Measurements from ENCODE around the gene OXGR1. TPM values are rescaled to one million over a fixed set of nuclear protein-coding genes. Genes with fewer than 3 reads are reported as not detected.

Gene OXGR1
- total and polyA plus RNA-seq, 8 donors: 0.18 to 2.3 (median 0.45) TPM; not detected in 2

DNA sequence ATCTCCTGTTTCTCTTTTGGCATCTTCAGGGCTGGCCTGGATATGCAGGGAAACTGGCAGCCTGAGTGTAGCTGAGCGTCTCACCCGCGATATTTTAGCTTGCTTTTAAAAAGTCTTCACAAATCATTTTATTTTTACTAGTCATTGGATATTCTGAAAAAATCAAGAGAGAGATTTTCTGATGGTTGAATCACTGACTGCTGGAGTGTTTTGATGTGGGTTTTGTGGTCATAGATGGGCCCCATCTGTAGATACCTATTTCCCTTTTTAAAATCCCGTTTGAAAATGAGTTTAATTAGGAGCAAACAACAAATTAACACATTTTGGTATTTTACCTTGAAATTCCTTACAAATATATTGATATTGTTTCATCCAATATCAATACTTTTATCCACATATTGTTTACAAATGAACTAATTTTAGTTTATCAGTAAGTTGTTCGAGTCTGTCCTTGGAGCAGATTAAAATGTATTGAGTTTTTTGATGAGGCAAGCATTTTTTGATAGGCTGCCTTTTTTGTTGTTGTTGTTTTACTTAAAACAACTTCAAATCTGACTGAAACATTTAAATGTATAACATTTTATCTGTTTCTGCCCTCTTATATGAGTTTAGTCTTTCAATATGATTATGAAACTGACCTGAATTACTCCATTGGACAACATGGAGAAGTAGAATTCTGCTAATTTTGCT is 21.5 kb upstream of the OXGR1 start:
- intact Hi-C loops (cut with DNase I): no loop called here
- TF ChIP-seq, protein P1, sequence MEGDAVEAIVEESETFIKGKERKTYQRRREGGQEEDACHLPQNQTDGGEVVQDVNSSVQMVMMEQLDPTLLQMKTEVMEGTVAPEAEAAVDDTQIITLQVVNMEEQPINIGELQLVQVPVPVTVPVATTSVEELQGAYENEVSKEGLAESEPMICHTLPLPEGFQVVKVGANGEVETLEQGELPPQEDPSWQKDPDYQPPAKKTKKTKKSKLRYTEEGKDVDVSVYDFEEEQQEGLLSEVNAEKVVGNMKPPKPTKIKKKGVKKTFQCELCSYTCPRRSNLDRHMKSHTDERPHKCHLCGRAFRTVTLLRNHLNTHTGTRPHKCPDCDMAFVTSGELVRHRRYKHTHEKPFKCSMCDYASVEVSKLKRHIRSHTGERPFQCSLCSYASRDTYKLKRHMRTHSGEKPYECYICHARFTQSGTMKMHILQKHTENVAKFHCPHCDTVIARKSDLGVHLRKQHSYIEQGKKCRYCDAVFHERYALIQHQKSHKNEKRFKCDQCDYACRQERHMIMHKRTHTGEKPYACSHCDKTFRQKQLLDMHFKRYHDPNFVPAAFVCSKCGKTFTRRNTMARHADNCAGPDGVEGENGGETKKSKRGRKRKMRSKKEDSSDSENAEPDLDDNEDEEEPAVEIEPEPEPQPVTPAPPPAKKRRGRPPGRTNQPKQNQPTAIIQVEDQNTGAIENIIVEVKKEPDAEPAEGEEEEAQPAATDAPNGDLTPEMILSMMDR (IDR thresholded peaks at IDR 0.05): no peak
- H3K9me3 ChIP-seq: no peaks in the 10 kb centered on the region
- 74 to 78% methylated on average over 5 of the region's 5 CpGs for WGBS, 2 donors
- H3K27ac ChIP-seq: no peak overlapping the region
- H3K4me1 ChIP-seq: no peaks in the 10 kb centered on the region
- H3K36me3 ChIP-seq: no peaks in the 10 kb centered on the region
- H3K4me3 ChIP-seq: no peak overlapping the region
- H3K27me3 ChIP-seq: no peaks in the 10 kb centered on the region
- ATAC-seq (no peak), FAIRE-seq (no peak), DNase-seq (no peak)

DNA sequence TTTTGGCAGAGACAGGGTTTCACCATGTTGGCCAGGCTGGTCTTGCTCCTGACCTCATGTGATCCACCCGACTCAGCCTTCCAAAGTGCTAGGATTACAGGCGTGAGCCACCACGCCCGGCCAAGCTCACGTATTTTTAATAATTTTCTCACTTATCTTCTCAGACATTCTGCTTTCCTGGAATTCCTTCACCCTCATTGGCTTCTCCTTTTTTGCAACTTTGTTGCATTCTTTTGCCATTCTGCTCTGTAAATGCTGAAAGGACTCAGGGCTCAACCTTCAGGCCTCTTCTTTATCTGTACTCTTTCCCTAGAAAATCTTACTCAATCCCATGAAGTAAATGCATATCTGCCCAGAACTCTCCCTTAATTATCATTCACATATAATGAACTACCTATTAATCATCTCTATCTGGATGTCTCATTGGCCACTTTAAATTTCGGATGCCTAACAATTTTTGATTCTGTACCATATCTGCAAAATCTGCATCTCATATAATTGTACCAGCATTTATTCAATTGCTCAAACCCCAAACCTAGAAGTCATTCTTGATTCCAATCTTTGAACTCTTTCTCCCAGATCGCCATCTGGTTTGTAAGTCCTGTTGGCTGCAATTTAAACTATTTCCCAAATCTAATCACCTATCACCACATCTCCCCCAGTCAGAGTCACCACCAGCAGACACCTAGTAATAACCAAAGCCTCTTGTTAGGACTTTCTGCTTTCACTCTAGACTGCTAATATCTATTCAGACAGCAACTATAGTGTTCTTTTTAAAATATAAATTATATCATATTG is 18.2 kb upstream of the OXGR1 start:
- TF ChIP-seq, protein P1 (IDR thresholded peaks at IDR 0.05): no peak
- no peak for FAIRE-seq
- Histone ChIP-seq H3K27ac (no peak overlapping the region), H3K4me3 (no peak overlapping the region), H3K9me3 (no peaks in the 10 kb centered on the region), H3K27me3 (no peaks in the 10 kb centered on the region), H3K36me3 (no peaks in the 10 kb centered on the region), H3K4me1 (no peaks in the 10 kb centered on the region)
- intact Hi-C loops (cut with DNase I): no loop called here
- 83 to 92% methylated on average over 7 of the region's 7 CpGs for WGBS, 2 donors
- DNase-seq: no peak
- no peak for ATAC-seq

DNA sequence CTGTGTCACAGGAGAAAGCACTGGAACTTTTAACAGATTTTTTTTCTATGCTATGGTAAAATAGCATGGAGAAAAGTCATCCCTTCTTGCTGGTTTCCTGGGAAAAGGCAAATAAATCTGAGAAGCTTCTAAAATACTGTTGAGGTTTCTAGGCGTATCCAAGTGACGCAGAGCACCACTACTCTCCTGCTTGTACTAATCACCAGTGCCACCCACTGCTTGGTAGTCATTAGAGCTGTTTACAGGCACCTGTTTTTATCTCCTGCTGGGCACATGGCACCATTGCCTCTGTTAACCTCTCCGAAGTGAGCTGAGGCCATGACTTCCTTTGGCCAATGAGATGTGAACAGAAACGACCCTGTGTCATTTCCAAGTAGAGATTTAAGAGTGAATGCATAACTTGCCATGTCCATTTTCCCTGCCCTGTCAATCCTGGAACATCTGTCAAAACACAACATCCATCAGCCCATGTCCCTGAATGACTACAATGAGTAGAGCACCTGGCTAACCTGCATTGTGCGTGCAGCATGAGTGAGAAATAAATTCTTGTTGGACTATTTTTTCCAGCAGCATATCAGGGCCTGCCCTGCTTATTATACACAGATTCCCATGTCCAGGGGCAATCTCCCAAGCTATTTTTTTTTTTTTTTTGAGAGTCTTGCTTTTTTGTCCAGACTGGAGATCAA is 17.3 kb upstream of the OXGR1 start:
- DNase-seq (peak in 1 of 6 donors; percentile 12), ATAC-seq (peak in 3 of 4 donors; percentile 30 to 91 (median 86)), FAIRE-seq (no peak)
- no peak overlapping the region for H3K4me3 ChIP-seq
- H3K4me1 ChIP-seq: no peaks in the 10 kb centered on the region
- H3K27ac ChIP-seq: no peak overlapping the region
- TF ChIP-seq, protein P1 (IDR thresholded peaks at IDR 0.05): no peak
- WGBS, 2 donors: 74 to 81% methylated on average over 5 of the region's 5 CpGs
- no peaks in the 10 kb centered on the region for H3K36me3 ChIP-seq
- H3K27me3 ChIP-seq: no peaks in the 10 kb centered on the region
- intact Hi-C loops (cut with DNase I): no loop called here
- H3K9me3 ChIP-seq: no peaks in the 10 kb centered on the region

DNA sequence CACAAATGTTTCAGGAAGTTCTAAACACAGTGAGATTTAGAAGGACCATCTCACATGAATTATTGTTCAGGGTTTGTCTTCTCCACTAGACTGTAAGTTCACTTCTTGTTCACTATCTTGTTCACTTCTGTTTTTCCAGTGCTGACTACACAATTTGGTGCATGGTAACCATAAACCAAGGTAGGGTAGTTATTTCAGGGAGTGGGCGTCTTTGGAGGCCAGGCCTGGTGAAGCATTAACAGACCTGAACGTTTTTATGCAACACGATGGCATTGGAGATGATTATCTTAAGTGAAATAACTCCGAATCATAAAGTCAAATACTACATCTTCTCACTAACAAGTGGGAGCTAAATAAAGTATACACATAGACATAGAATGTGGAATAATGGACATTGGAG is 14.4 kb upstream of the OXGR1 start:
- FAIRE-seq (no peak), DNase-seq (no peak), ATAC-seq (no peak)
- Histone ChIP-seq H3K4me1 (no peaks in the 10 kb centered on the region), H3K9me3 (no peaks in the 10 kb centered on the region), H3K36me3 (no peaks in the 10 kb centered on the region), H3K4me3 (no peak overlapping the region), H3K27me3 (no peaks in the 10 kb centered on the region), H3K27ac (no peak overlapping the region)
- WGBS, 2 donors: 43 to 44% methylated on average over 4 of the region's 4 CpGs
- intact Hi-C loops (cut with DNase I): no loop called here
- TF ChIP-seq, protein P1 (IDR thresholded peaks at IDR 0.05): no peak
